ENCODE data around the gene MECP2. TPM values are rescaled to one million over a fixed set of nuclear protein-coding genes. Genes with fewer than 3 reads are reported as not detected.
A peak's percentile ranks its signal among the peaks of the same experiment; 100 is the strongest.

Gene MECP2
- total RNA-seq, 4 donors from 2014 or later, result 57.7 to 79.4 (median 64.8) TPM

GRCh38 chrX:154043003-154043763 lies 54.3 kb downstream of the MECP2 start:
- no peak for DNase-seq (ENCODE audit: extremely low spot score)
- Histone ChIP-seq H3K4me1 (peaks cover 64 to 94% (median 87%) of the 10 kb centered on the region in 4 donors), H3K27ac (replicated peaks in 1 of 4) (peak overlapping the region; percentile 36 to 74 (median 60)), H3K27me3 (no peaks in the 10 kb centered on the region), H3K4me3 (no peak overlapping the region), H3K36me3 (peaks cover 0 to 6% (median 2%) of the 10 kb centered on the region in 4 donors), H3K9me3 (no peaks in the 10 kb centered on the region)
- TF ChIP-seq EP300 (IDR thresholded peaks at IDR 0.05) (no peak), POLR2AphosphoS5 (IDR thresholded peaks at IDR 0.05) (no peak), POLR2A (IDR thresholded peaks at IDR 0.05; ENCODE audit: low read depth) (no peak), CTCF (IDR thresholded peaks at IDR 0.05) (no peak)
- 64% methylated on average over 5 of the region's 5 CpGs for WGBS
- intact Hi-C loops (cut with DNase I), result no loop called here

GRCh38 chrX:154040863-154041262 lies 56.7 kb downstream of the MECP2 start:
- TF ChIP-seq POLR2A (IDR thresholded peaks at IDR 0.05; ENCODE audit: low read depth) (no peak), POLR2AphosphoS5 (IDR thresholded peaks at IDR 0.05) (no peak), EP300 (IDR thresholded peaks at IDR 0.05) (no peak), CTCF (IDR thresholded peaks at IDR 0.05) (no peak)
- no peaks in the 10 kb centered on the region for H3K27me3 ChIP-seq
- WGBS, result 83% methylated on average over 13 of the region's 13 CpGs
- intact Hi-C loops (cut with DNase I), result no loop called here
- peaks cover 43 to 70% (median 68%) of the 10 kb centered on the region in 4 donors for H3K4me1 ChIP-seq
- peaks cover 0 to 6% (median 2%) of the 10 kb centered on the region in 4 donors for H3K36me3 ChIP-seq
- DNase-seq (ENCODE audit: extremely low spot score), result no peak
- H3K4me3 ChIP-seq, result no peak overlapping the region
- peak overlapping the region; percentile 49 to 74 (median 51) for H3K27ac ChIP-seq (replicated peaks in 1 of 4)
- no peaks in the 10 kb centered on the region for H3K9me3 ChIP-seq

- H3K9me3 ChIP-seq, result no peaks in the 10 kb centered on the region
- no peak overlapping the region for H3K4me3 ChIP-seq
- TF ChIP-seq EP300 (IDR thresholded peaks at IDR 0.05) (no peak), POLR2A (IDR thresholded peaks at IDR 0.05; ENCODE audit: low read depth) (no peak), POLR2AphosphoS5 (IDR thresholded peaks at IDR 0.05) (no peak), CTCF (IDR thresholded peaks at IDR 0.05) (no peak)
- H3K27ac ChIP-seq (replicated peaks in 1 of 4), result peak overlapping the region; percentile 28 to 74 (median 51)
- peaks cover 40 to 68% (median 65%) of the 10 kb centered on the region in 4 donors for H3K4me1 ChIP-seq
- H3K27me3 ChIP-seq, result no peaks in the 10 kb centered on the region
- intact Hi-C loops (cut with DNase I), result no loop called here
- no peak for DNase-seq (ENCODE audit: extremely low spot score)
- H3K36me3 ChIP-seq, result peaks cover 0 to 6% (median 2%) of the 10 kb centered on the region in 4 donors
- WGBS, result 43% methylated on average over 7 of the region's 7 CpGs
Observed at GRCh38 chrX:154040307-154040756, 57.2 kb downstream of the MECP2 start.

GRCh38 chrX:154039577-154039976 lies 57.9 kb downstream of the MECP2 start:
- intact Hi-C loops (cut with DNase I), result no loop called here
- Histone ChIP-seq H3K9me3 (no peaks in the 10 kb centered on the region), H3K27ac (replicated peaks in 1 of 4) (peak overlapping the region; percentile 28 to 52 (median 50)), H3K36me3 (peaks cover 0 to 6% (median 2%) of the 10 kb centered on the region in 4 donors), H3K27me3 (no peaks in the 10 kb centered on the region), H3K4me3 (no peak overlapping the region), H3K4me1 (peaks cover 34 to 67% (median 65%) of the 10 kb centered on the region in 4 donors)
- 79% methylated on average over 11 of the region's 11 CpGs for WGBS
- TF ChIP-seq POLR2A (IDR thresholded peaks at IDR 0.05; ENCODE audit: low read depth), result no peak
- no peak for TF ChIP-seq POLR2AphosphoS5 (IDR thresholded peaks at IDR 0.05)
- no peak for TF ChIP-seq EP300 (IDR thresholded peaks at IDR 0.05)
- no peak for TF ChIP-seq CTCF (IDR thresholded peaks at IDR 0.05)
- DNase-seq (ENCODE audit: extremely low spot score), result no peak

Data from esophagus muscularis mucosa (tissue), 4 donors.